Activated CD4-positive, alpha-beta T cell treated with anti-CD3 and anti-CD28 coated beads, Interleukin-2, Interleukin-6, amounts not matched to agents 100 ng/mL and 50 ng/mL, durations not matched to agents 16 hours and 8 hours (primary cell): ENCODE measurements around the gene LIN54.

ENCODE experiments used
- DNase-seq: peaks from one replicate; pipeline ENCODE4 v3.0.0-alpha.2; 2020

LIN54 gene

GRCh38 chr4:82890528-82890900, 120.1 kb downstream of the LIN54 start:
- DNase-seq: no peak

GRCh38 chr4:82889287-82889686, 121.3 kb downstream of the LIN54 start:
- DNase-seq: no peak

GRCh38 chr4:82886147-82886942, 124.3 kb downstream of the LIN54 start:
- no peak for DNase-seq

GRCh38 chr4:82885410-82885809, 125.2 kb downstream of the LIN54 start:
- no peak for DNase-seq
